Body of pancreas (tissue), 4 donors: ENCODE results near the gene NSUN6. TPM values are rescaled to one million over a fixed set of nuclear protein-coding genes. Genes with fewer than 3 reads are reported as not detected.

Source experiments
- ATAC-seq: fragments of 150-250 bp; one replicate; pipeline ENCODE4 v1.9.1; 2016
- DNase-seq, 4 donors: peaks; one replicate each; pipeline ENCODE4 v3.0.0-alpha.2; 2019
- H3K27ac ChIP-seq, 4 donors: fragments of 200-600 bp; sonication (generic); 1 replicate in 3 of 4; 2 replicates in 1 of 4; pipeline versions ENCODE4 v1.5.1 to v1.6.1; 2016 to 2019; ENCODE audit warnings: mild to moderate bottlenecking in 1 of 4, mixed read lengths in 1 of 4, moderate library complexity in 1 of 4
- H3K27me3 ChIP-seq, 2 donors: fragments of 200-600 bp; sonication (generic); one replicate each; pipeline ENCODE4 v1.6.0; 2016; ENCODE audit warnings: mild to moderate bottlenecking in 1 of 2
- H3K36me3 ChIP-seq, 2 donors: fragments of 200-600 bp; sonication (generic); replicated peaks in 1 of 2; 2 replicates each; pipeline ENCODE4 v1.5.1; 2016; ENCODE audit warnings: low read depth in 2 of 2; ENCODE audit not compliant: insufficient read depth in 1 of 2
- H3K4me1 ChIP-seq: fragments of 200-600 bp; sonication (generic); one replicate; pipeline ENCODE4 v1.6.0; 2016
- H3K4me3 ChIP-seq, 2 donors: fragments of 200-600 bp; sonication (generic); 1 replicate in 1 of 2; 2 replicates in 1 of 2; pipeline ENCODE4 v1.5.1; 2016 to 2019
- H3K9me3 ChIP-seq, 3 donors: fragments of 200-600 bp; sonication (generic); 1 replicate in 2 of 3; 2 replicates in 1 of 3; pipeline ENCODE4 v1.5.1; 2016
- POLR2A ChIP-seq, 3 donors: fragments of 450-650 bp; IDR thresholded peaks; one replicate each; pipeline ENCODE4 v1.6.1; 2016; ENCODE audit warnings: antibody characterized with exemption in 3 of 3, mild to moderate bottlenecking in 2 of 3
- WGBS, 2 donors: methylation state at CpG; one replicate each; pipeline ENCODE4 v1.1.5; 2017; 5-methylcytosine and 5-hydroxymethylcytosine counted together
- intact Hi-C: fragments of 100-400 bp; cut with DNase I; formaldehyde crosslinking; loops from one replicate; pipeline ENCODE4 v1.15.1; 2023
- total RNA-seq, 2 donors: library from RNA; depleted of rRNA; stranded (reverse); fragments of >200 nt; gene quantifications; one replicate each; pipeline ENCODE4 v1.1.0, GENCODE V29; 2016
- TF ChIP-seq, protein P1 (sequence below), 7 experiments: fragments of 450-650 bp in 4 of 7; fragments of 200-600 bp in 3 of 7; sonication (generic) in 3 of 7; IDR thresholded peaks; one replicate each; pipeline ENCODE4 v1.5.1; 2016 to 2019; ENCODE audit warnings: antibody characterized with exemption in 7 of 7

NSUN6 gene
- total RNA-seq, 2 donors from 2014 or later = 19.5 to 21.4 TPM

DNA sequence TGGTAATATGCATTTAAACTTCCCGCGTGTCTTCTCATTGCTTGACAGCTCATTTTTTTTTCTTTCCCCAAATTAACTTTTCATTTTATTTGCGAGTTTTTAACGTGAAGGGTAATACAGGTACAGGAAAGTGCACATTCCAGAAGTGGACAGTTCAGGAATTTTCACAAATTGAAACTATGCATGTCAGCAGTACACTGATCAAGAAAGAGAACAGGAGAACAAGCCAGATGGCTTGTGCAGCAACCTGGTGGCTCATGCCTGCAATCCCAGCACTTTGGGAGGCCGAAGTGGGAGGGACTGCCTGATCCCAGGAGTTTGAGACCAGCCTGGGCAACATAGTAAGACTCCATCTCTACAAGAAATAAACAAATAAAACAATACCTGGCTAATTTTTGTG, 36.3 kb upstream of the NSUN6 start:
- Histone ChIP-seq H3K9me3 (no peaks in the 10 kb centered on the region), H3K36me3 (no peaks in the 10 kb centered on the region), H3K4me3 (no peak overlapping the region), H3K4me1 (no peaks in the 10 kb centered on the region), H3K27ac (no peak overlapping the region), H3K27me3 (no peaks in the 10 kb centered on the region)
- WGBS, 2 donors = 43 to 53% methylated on average over 5 of the region's 5 CpGs
- no peak for TF ChIP-seq POLR2A (IDR thresholded peaks at IDR 0.05)
- TF ChIP-seq, protein P1, sequence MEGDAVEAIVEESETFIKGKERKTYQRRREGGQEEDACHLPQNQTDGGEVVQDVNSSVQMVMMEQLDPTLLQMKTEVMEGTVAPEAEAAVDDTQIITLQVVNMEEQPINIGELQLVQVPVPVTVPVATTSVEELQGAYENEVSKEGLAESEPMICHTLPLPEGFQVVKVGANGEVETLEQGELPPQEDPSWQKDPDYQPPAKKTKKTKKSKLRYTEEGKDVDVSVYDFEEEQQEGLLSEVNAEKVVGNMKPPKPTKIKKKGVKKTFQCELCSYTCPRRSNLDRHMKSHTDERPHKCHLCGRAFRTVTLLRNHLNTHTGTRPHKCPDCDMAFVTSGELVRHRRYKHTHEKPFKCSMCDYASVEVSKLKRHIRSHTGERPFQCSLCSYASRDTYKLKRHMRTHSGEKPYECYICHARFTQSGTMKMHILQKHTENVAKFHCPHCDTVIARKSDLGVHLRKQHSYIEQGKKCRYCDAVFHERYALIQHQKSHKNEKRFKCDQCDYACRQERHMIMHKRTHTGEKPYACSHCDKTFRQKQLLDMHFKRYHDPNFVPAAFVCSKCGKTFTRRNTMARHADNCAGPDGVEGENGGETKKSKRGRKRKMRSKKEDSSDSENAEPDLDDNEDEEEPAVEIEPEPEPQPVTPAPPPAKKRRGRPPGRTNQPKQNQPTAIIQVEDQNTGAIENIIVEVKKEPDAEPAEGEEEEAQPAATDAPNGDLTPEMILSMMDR (IDR thresholded peaks at IDR 0.05) = no peak
- DNase-seq (no peak), ATAC-seq (no peak)
- intact Hi-C loops = no loop called here

DNA sequence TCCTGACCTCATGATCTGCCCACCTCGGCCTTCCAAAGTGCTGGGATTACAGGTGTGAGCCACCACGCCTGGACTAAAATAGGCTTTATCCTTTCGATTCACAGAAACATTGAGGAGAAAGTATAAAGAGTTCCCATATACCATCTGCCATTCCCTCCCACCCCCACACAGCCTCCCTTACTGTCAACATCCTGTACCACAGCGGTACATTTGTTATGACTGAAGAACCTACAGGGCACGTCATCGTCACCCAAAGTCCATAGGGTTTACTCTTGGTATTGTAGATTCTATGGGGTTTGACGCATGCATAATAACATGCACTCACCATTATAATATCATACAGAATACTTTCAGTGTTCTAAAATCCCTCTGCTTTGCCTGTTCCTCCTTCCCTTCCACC, 35.8 kb upstream of the NSUN6 start:
- Histone ChIP-seq H3K27ac (no peak overlapping the region), H3K4me3 (no peak overlapping the region), H3K27me3 (no peaks in the 10 kb centered on the region), H3K36me3 (no peaks in the 10 kb centered on the region), H3K9me3 (no peaks in the 10 kb centered on the region), H3K4me1 (no peaks in the 10 kb centered on the region)
- ATAC-seq = no peak
- intact Hi-C loops = no loop called here
- 90 to 91% methylated on average over 7 of the region's 7 CpGs for WGBS, 2 donors
- DNase-seq = no peak
- no peak for TF ChIP-seq POLR2A (IDR thresholded peaks at IDR 0.05)
- TF ChIP-seq, protein P1 (IDR thresholded peaks at IDR 0.05) = no peak

- TF ChIP-seq POLR2A (IDR thresholded peaks at IDR 0.05) = no peak
- TF ChIP-seq, protein P1 (IDR thresholded peaks at IDR 0.05) = no peak
- DNase-seq (no peak), ATAC-seq (no peak)
- 57 to 58% methylated on average over 7 of the region's 7 CpGs for WGBS, 2 donors
- Histone ChIP-seq H3K9me3 (no peaks in the 10 kb centered on the region), H3K27me3 (no peaks in the 10 kb centered on the region), H3K27ac (no peak overlapping the region), H3K4me1 (no peaks in the 10 kb centered on the region), H3K36me3 (no peaks in the 10 kb centered on the region), H3K4me3 (no peak overlapping the region)
- intact Hi-C loops = no loop called here
Measured at GRCh38 chr10:18685555-18685954, 34.2 kb upstream of the NSUN6 start.

DNA sequence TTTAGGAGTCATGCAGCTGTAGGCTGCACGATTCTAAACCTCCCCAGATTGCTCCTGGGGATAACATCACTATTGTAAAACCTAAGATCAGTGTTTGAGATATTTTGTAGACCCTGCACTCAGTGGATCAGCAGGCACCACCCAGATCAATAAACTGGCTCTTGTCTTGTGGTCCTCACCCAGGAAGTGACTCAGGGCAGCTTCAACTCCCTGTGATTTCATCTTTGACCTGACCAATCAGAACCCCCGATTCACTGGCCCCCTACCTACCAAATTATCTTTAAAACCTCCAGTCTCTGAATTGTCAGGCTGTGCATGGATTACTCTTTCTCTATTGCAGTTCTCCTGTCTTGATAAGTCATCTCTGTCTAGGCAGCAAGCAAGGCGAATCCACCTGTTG, 33.6 kb upstream of the NSUN6 start:
- H3K36me3 ChIP-seq = no peaks in the 10 kb centered on the region
- 71 to 79% methylated on average over 3 of the region's 3 CpGs for WGBS, 2 donors
- intact Hi-C loops = no loop called here

GRCh38 chr10:18684416-18684815, 33.0 kb upstream of the NSUN6 start:
- DNase-seq (no peak), ATAC-seq (no peak)
- 52 to 67% methylated on average over 1 of the region's 1 CpG for WGBS, 2 donors
- Histone ChIP-seq H3K27ac (no peak overlapping the region), H3K4me1 (no peaks in the 10 kb centered on the region), H3K27me3 (no peaks in the 10 kb centered on the region), H3K36me3 (no peaks in the 10 kb centered on the region), H3K9me3 (no peaks in the 10 kb centered on the region), H3K4me3 (no peak overlapping the region)
- intact Hi-C loops = no loop called here
- TF ChIP-seq, protein P1 (IDR thresholded peaks at IDR 0.05) = no peak
- no peak for TF ChIP-seq POLR2A (IDR thresholded peaks at IDR 0.05)

More for the DNA sequence above, 33.6 kb upstream of the NSUN6 start:
- H3K4me1 ChIP-seq = no peaks in the 10 kb centered on the region
- H3K27ac ChIP-seq = no peak overlapping the region
- no peak overlapping the region for H3K4me3 ChIP-seq
- ATAC-seq = no peak
- TF ChIP-seq, protein P1 (IDR thresholded peaks at IDR 0.05) = no peak
- TF ChIP-seq POLR2A (IDR thresholded peaks at IDR 0.05) = no peak
- no peaks in the 10 kb centered on the region for H3K9me3 ChIP-seq
- DNase-seq = no peak
- H3K27me3 ChIP-seq = no peaks in the 10 kb centered on the region
